MCF 10A (cell line): Measurements from ENCODE around the gene FRMPD4. TPM values are rescaled to one million over a fixed set of nuclear protein-coding genes. Genes with fewer than 3 reads are reported as not detected.
A peak's percentile ranks its signal among the peaks of the same experiment; 100 is the strongest.

Source experiments
- BruUV-seq: library from RNA; stranded (reverse); fragments of 400-500 nt; replicated peaks from 2 replicates; lab custom pipeline; 2021; lab: Mats Ljungman, UMichigan
- CTCF ChIA-PET: fragments of 300-600 bp; sonication (Branson Sonifier 250); formaldehyde crosslinking; extraction: SDS; loops from one replicate; lab custom pipeline; 2021; ENCODE audit warnings: antibody characterized with exemption, inconsistent platforms; lab: Yijun Ruan, JAX
- POLR2A ChIA-PET: fragments of 300-600, 350-650 bp; sonication (Branson Sonifier 250); formaldehyde crosslinking; extraction: SDS; loops from one replicate; lab custom pipeline; 2020; ENCODE audit warnings: antibody characterized with exemption, inconsistent platforms; lab: Yijun Ruan, JAX
- DNase-seq: peaks from one replicate; pipeline ENCODE4 v3.0.0-alpha.2; 2018; ENCODE audit not compliant: unreplicated experiment
- H3K27ac Mint-ChIP-seq: one replicate; pipeline ENCODE4 v1.8.0; 2022; ENCODE audit warnings: mild to moderate bottlenecking, low read depth, mixed read lengths; ENCODE audit not compliant: unreplicated experiment
- H3K27me3 Mint-ChIP-seq: one replicate; pipeline ENCODE4 v1.8.0; 2022; ENCODE audit warnings: mixed read lengths; ENCODE audit not compliant: insufficient read depth, unreplicated experiment
- H3K36me3 Mint-ChIP-seq: one replicate; pipeline ENCODE4 v1.8.0; 2022; ENCODE audit warnings: mild to moderate bottlenecking, moderate library complexity, mixed read lengths; ENCODE audit not compliant: insufficient read depth, unreplicated experiment
- H3K4me1 Mint-ChIP-seq: one replicate; pipeline ENCODE4 v1.8.0; 2022; ENCODE audit warnings: mixed read lengths; ENCODE audit not compliant: insufficient read depth, unreplicated experiment
- H3K4me3 Mint-ChIP-seq: one replicate; pipeline ENCODE4 v1.8.0; 2022; ENCODE audit warnings: mild to moderate bottlenecking, moderate library complexity, mixed read lengths; ENCODE audit not compliant: unreplicated experiment
- H3K9me3 Mint-ChIP-seq: one replicate; pipeline ENCODE4 v1.8.0; 2022; ENCODE audit warnings: mixed read lengths; ENCODE audit not compliant: unreplicated experiment
- intact Hi-C: fragments of 100-400 bp; cut with micrococcal nuclease; formaldehyde crosslinking; loops from 2 replicates; pipeline ENCODE4 v1.14.1; 2022
- total RNA-seq: library from RNA; stranded (reverse); gene quantifications from 2 replicates; pipeline ENCODE4 v1.2.3, GENCODE V29; 2022
- TF ChIP-seq, protein P1 (sequence below): fragments of 200-600 bp; IDR thresholded peaks from one replicate; pipeline ENCODE4 v1.8.0; 2022; ENCODE audit warnings: antibody characterized with exemption, mild to moderate bottlenecking; ENCODE audit not compliant: unreplicated experiment

FRMPD4 gene
- total RNA-seq, 1 experiment from 2014 or later = not detected

DNA sequence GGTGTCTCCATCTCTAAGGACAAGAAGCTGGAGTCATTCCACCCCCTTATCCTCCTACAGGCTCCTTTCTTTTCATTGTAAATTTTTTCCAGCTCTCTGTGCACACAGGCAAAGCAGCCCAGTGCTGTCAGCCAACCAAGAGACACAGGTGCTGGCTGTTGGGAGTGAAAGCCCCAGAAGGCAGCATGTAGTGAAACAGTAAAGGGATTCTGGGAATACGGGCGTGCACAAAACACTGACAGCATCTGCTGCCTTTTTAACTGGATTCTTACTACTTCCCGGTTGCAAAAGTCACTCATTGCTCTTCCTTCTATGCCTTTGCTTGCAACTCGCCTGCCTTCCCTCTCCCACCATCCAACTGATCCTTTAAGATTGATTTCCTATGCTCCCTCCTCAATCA, 444.4 kb downstream of the FRMPD4 start:
- CTCF ChIA-PET = no interaction called here
- H3K27me3 Mint-ChIP-seq = peaks cover 21% of the 10 kb centered on the region
- no peaks in the 10 kb centered on the region for H3K36me3 Mint-ChIP-seq
- no peak for DNase-seq
- intact Hi-C loops = no loop called here
- TF ChIP-seq, protein P1, sequence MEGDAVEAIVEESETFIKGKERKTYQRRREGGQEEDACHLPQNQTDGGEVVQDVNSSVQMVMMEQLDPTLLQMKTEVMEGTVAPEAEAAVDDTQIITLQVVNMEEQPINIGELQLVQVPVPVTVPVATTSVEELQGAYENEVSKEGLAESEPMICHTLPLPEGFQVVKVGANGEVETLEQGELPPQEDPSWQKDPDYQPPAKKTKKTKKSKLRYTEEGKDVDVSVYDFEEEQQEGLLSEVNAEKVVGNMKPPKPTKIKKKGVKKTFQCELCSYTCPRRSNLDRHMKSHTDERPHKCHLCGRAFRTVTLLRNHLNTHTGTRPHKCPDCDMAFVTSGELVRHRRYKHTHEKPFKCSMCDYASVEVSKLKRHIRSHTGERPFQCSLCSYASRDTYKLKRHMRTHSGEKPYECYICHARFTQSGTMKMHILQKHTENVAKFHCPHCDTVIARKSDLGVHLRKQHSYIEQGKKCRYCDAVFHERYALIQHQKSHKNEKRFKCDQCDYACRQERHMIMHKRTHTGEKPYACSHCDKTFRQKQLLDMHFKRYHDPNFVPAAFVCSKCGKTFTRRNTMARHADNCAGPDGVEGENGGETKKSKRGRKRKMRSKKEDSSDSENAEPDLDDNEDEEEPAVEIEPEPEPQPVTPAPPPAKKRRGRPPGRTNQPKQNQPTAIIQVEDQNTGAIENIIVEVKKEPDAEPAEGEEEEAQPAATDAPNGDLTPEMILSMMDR = no peak
- H3K9me3 Mint-ChIP-seq = no peaks in the 10 kb centered on the region
- peaks cover 20% of the 10 kb centered on the region for H3K4me1 Mint-ChIP-seq
- POLR2A ChIA-PET = no interaction called here
- no peak overlapping the region for H3K27ac Mint-ChIP-seq
- H3K4me3 Mint-ChIP-seq = no peak overlapping the region
- BruUV-seq = no TSS peak

DNA sequence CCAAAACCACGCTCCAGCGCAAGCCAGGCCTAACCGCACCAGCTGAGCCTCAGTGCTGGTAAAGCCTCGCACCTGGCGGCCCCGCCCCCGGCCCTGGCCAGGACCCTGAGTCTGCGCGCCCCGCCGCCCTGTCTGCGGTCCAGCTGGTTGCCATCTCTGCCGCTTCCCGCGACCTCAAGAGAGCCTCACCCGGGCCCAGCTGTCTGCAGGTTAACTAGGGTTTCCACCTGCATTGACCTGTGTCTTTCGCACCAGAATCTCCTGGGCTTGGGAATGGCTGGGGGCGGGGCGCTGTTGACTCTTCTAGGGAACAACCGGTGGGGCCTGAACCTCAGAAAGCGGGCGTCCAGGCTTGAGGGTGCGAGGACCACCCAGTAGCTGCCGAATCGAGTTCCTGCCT, 445.3 kb downstream of the FRMPD4 start:
- POLR2A ChIA-PET = no interaction called here
- intact Hi-C loops = no loop called here

DNA sequence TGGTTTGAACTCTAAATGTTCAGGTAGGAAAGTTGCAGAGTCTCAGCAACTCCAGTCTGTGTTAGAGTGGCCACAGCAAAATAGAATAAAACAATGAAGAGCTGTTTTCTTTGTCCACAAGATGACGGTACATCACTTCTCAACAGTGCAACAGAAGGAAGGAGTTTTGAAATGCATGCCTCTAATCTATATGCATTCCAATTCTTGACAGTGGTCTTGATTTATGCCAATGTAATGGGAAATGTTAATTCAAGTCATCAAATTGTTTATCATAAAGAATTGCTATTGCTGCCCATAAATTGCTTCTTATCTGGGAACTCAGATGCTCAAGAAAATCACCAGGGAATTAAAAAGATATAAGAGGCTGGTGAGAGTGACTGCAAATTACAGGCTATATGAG, 457.4 kb downstream of the FRMPD4 start:
- Mint-ChIP-seq H3K27me3 (peaks cover 10% of the 10 kb centered on the region), H3K4me3 (no peak overlapping the region), H3K9me3 (no peaks in the 10 kb centered on the region), H3K4me1 (no peaks in the 10 kb centered on the region), H3K36me3 (no peaks in the 10 kb centered on the region), H3K27ac (no peak overlapping the region)
- ChIA-PET CTCF (interaction anchor here (0.9 kb wide), 1 partner anchor 106 kb away, joined by 3 read pairs; no protein-coding TSS in a partner anchor), POLR2A (no interaction called here)
- DNase-seq = no peak
- TF ChIP-seq, protein P1 = no peak
- intact Hi-C loops = no loop called here
- BruUV-seq = no TSS peak

More for the DNA sequence above, 445.3 kb downstream of the FRMPD4 start:
- H3K4me1 Mint-ChIP-seq = peaks cover 20% of the 10 kb centered on the region
- no peak overlapping the region for H3K27ac Mint-ChIP-seq
- no peaks in the 10 kb centered on the region for H3K9me3 Mint-ChIP-seq
- peaks cover 21% of the 10 kb centered on the region for H3K27me3 Mint-ChIP-seq
- H3K4me3 Mint-ChIP-seq = no peak overlapping the region
- TF ChIP-seq, protein P1 = no peak
- no TSS peak for BruUV-seq
- H3K36me3 Mint-ChIP-seq = no peaks in the 10 kb centered on the region
- no peak for DNase-seq
- CTCF ChIA-PET = no interaction called here

DNA sequence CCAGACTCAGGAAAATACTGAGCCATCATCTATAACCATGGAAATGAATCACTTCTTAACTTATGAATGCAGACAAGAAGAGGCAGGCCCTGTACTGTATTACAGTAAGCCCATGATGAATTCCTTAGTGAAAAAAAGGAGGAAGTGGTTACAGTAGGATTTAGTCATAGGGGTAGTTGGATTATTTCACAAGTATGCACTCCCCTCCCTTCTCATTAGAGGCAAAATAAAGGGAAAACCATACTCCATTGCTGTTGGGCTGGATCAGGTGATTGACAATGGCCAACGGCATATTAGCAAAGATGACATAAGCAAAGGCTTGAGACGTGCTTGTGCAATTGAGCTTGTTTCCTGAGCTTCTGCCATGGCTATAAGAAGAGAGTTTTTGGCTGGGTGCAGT, 471.8 kb downstream of the FRMPD4 start:
- intact Hi-C loops = no loop called here

More for the DNA sequence above, 471.8 kb downstream of the FRMPD4 start:
- Mint-ChIP-seq H3K27ac (peak overlapping the region; percentile 74), H3K36me3 (no peaks in the 10 kb centered on the region), H3K9me3 (no peaks in the 10 kb centered on the region), H3K4me1 (peaks cover 6% of the 10 kb centered on the region), H3K27me3 (peaks cover 12% of the 10 kb centered on the region), H3K4me3 (no peak overlapping the region)
- CTCF ChIA-PET = interaction anchor here (0.6 to 1.7 kb wide), 4 partner anchors 92 to 1887 kb away, joined by 3 to 5 read pairs (median 4); no protein-coding TSS in a partner anchor
- POLR2A ChIA-PET = no interaction called here
- TF ChIP-seq, protein P1 = no peak
- no TSS peak for BruUV-seq
- DNase-seq = peak; percentile 90
